ENCODE results near the gene CRYL1. TPM values are rescaled to one million over a fixed set of nuclear protein-coding genes. Genes with fewer than 3 reads are reported as not detected.

The CRYL1 gene
- total and polyA plus RNA-seq, 9 of the 15 experiments (the other 6 are each of a cell fraction or from before 2014, with no cell fraction given), result 1.0 to 6.9 (median 2.4) TPM

DNA sequence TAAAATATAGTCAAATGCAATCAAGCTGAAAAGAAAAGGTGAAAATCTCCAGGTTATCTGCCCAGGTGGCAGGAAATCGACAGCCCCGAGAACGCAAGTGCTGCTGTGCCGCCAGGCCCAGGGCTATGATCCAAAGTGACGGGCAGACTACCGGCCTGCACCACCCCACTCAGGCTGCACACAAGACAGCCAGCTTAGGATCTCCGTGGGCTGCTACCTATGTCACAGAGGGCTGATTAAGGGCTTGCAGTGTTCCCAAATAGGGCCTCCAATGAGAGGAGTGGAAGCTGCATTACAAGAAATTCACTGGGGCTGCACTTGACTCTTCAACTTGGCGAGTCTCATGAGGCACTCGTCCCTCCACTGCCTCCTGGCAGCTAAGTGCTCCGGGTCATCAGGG lies 121.8 kb downstream of the CRYL1 start (continued):
- TF ChIP-seq NR0B1 (IDR thresholded peaks at IDR 0.05; ENCODE audit: partially characterized antibody), result no peak

- H3K79me2 ChIP-seq (ENCODE audit: control insufficient read depth, insufficient read depth, low read length), result no peaks in the 10 kb centered on the region
- WGBS (ENCODE audit: insufficient coverage, low coverage, missing lambda C conversion rate), result 1% methylated on average over 5 of the region's 5 CpGs
- H3K4me2 ChIP-seq (ENCODE audit: insufficient read depth, low read length), result no peak overlapping the region
- ChIA-PET CTCF (ENCODE audit: low intra/inter-chr PET ratio) (no interaction called here), POLR2A (no interaction called here)
- H3K4me3 ChIP-seq, result no peak overlapping the region
- in situ Hi-C loops (cut with MboI), result no loop called here
- no peaks in the 10 kb centered on the region for H3K9me3 ChIP-seq (replicated peaks; ENCODE audit: control insufficient read depth, insufficient read depth, low read depth, low read length)
- FAIRE-seq (no peak), ATAC-seq (no peak), DNase-seq (ENCODE audit: extremely low read depth in 1 of 4, low spot score in 3 of 4) (no peak)
- H2AFZ ChIP-seq (ENCODE audit: low read depth, low read length), result no peak overlapping the region
- H3K9ac ChIP-seq (ENCODE audit: insufficient read depth in 1 of 2, low read depth in 2 of 2, low read length in 2 of 2), result no peak overlapping the region
- BruUV-seq (replicated peaks), result no TSS peak
- no peak overlapping the region for H3K27ac ChIP-seq (ENCODE audit: extremely low read depth, low read depth, low read length)
- intact Hi-C loops (cut with micrococcal nuclease), result no loop called here
- H4K20me1 ChIP-seq (replicated peaks; ENCODE audit: control insufficient read depth, insufficient read depth, low read length), result no peaks in the 10 kb centered on the region
- H3K4me1 ChIP-seq (replicated peaks in 1 of 2; ENCODE audit: control insufficient read depth in 2 of 2, insufficient read depth in 2 of 2, low read length in 2 of 2), result peaks cover 0 to 5% of the 10 kb centered on the region in 2 experiments; a peak in 2 of 5 replicates
- H3K27me3 ChIP-seq (ENCODE audit: control insufficient read depth in 2 of 2, insufficient read depth in 2 of 2, low read length in 2 of 2), result peaks cover 0 to 20% of the 10 kb centered on the region in 2 experiments; a peak in 3 of 5 replicates
- H3K36me3 ChIP-seq (ENCODE audit: control insufficient read depth, insufficient read depth, low read length), result no peaks in the 10 kb centered on the region
- no peaks in the 10 kb centered on the region for H3K9me1 ChIP-seq (ENCODE audit: control insufficient read depth, insufficient read depth, low read length)
- no peak for TF ChIP-seq ZNF75A (CRISPR knock-in tag; IDR thresholded peaks at IDR 0.05)
- TF ChIP-seq FOS (IDR thresholded peaks at IDR 0.05; ENCODE audit: extremely low read depth, insufficient read length), result no peak
- TF ChIP-seq, protein P1, sequence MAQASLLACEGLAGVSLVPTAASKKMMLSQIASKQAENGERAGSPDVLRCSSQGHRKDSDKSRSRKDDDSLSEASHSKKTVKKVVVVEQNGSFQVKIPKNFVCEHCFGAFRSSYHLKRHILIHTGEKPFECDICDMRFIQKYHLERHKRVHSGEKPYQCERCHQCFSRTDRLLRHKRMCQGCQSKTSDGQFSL (CRISPR knock-in tag; IDR thresholded peaks at IDR 0.05), result no peak
- TF ChIP-seq, protein P1 (tag; IDR thresholded peaks at IDR 0.05), result no peak
- TF ChIP-seq ZBTB7A (IDR thresholded peaks at IDR 0.05; ENCODE audit: borderline replicate concordance, control insufficient read depth, low read depth, low read length), result no peak
- no peak for TF ChIP-seq TARDBP (IDR thresholded peaks at IDR 0.05)
- TF ChIP-seq OTX1 (CRISPR knock-in tag; IDR thresholded peaks at IDR 0.05), result no peak
- no peak for TF ChIP-seq NR3C1 (CRISPR knock-in tag; IDR thresholded peaks at IDR 0.05)
- TF ChIP-seq MTA1 (IDR thresholded peaks at IDR 0.05; ENCODE audit: borderline replicate concordance), result no peak
- TF ChIP-seq MLLT1 (IDR thresholded peaks at IDR 0.05), result no peak
- TF ChIP-seq ZBTB1 (CRISPR knock-in tag; IDR thresholded peaks at IDR 0.05; ENCODE audit: borderline replicate concordance, low read depth), result no peak
- TF ChIP-seq HES1 (IDR thresholded peaks at IDR 0.05; ENCODE audit: low read depth), result no peak
- TF ChIP-seq FOSL1 (tag; conservative IDR thresholded peaks at IDR 0.05), result no peak
- no peak for TF ChIP-seq ESRRB (CRISPR knock-in tag; IDR thresholded peaks at IDR 0.05; ENCODE audit: borderline replicate concordance)
- no peak for TF ChIP-seq HMBOX1 (IDR thresholded peaks at IDR 0.05)
Observed at GRCh38 chr13:20402881-20403280, 122.8 kb downstream of the CRYL1 start.

Measured in K562 (cell line).